Subcutaneous abdominal adipose tissue (tissue), 5 donors: ENCODE measurements around the gene EPHA6.

Source experiments
- H3K27ac ChIP-seq: one replicate; pipeline ENCODE4 v1.7.0; 2013; ENCODE audit warnings: low read depth, mild to moderate bottlenecking, inconsistent platforms, low read length, moderate library complexity
- H3K27me3 ChIP-seq, 5 donors: one replicate each; pipeline ENCODE4 v1.7.0; 2013; ENCODE audit warnings: low read length in 5 of 5, inconsistent platforms in 1 of 5; ENCODE audit not compliant: control insufficient read depth in 5 of 5, insufficient read depth in 4 of 5
- H3K36me3 ChIP-seq, 5 donors: one replicate each; pipeline ENCODE4 v1.7.0; 2013; ENCODE audit warnings: low read length in 5 of 5; ENCODE audit not compliant: control insufficient read depth in 5 of 5, insufficient read depth in 5 of 5
- H3K4me1 ChIP-seq, 5 donors: one replicate each; pipeline ENCODE4 v1.7.0; 2013; ENCODE audit warnings: low read length in 5 of 5, mild to moderate bottlenecking in 3 of 5, moderate library complexity in 1 of 5; ENCODE audit not compliant: control insufficient read depth in 5 of 5, insufficient read depth in 5 of 5
- H3K4me3 ChIP-seq, 5 donors: one replicate each; pipeline ENCODE4 v1.7.0; 2013; ENCODE audit warnings: low read length in 5 of 5, low read depth in 1 of 5
- H3K9ac ChIP-seq, 5 donors: one replicate each; pipeline ENCODE4 v1.7.0; 2013; ENCODE audit warnings: low read length in 5 of 5, mild to moderate bottlenecking in 4 of 5, moderate library complexity in 3 of 5
- H3K9me3 ChIP-seq, 5 donors: one replicate each; pipeline ENCODE4 v1.7.0; 2013; ENCODE audit warnings: low read length in 5 of 5; ENCODE audit not compliant: control insufficient read depth in 5 of 5
- donor health status: healthy.
- donor health status: healthy.
- donor health status: healthy.
- donor health status: healthy.
- donor health status: healthy.

Gene EPHA6

DNA sequence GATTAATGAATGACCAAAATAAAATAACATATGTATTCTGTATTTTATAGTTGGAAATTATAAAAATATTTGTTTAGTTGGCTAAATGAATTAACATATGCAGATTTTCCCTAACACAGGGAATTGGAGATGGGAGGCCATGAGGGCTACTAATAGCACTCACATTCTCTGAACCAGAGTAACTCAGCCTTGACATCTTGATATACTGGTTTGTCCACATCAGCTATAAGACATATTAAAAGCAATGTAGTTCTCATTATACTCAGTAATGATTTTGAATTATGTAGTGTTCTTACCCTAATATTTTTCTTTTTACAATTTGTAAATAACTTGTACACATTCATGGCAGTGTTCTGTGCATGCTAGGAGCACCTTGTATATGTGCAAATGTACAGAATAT, 255.9 kb downstream of the EPHA6 start:
- Histone ChIP-seq H3K27me3 (no peaks in the 10 kb centered on the region), H3K9ac (no peak overlapping the region), H3K9me3 (no peaks in the 10 kb centered on the region), H3K4me3 (no peak overlapping the region), H3K27ac (no peak overlapping the region), H3K4me1 (no peaks in the 10 kb centered on the region), H3K36me3 (no peaks in the 10 kb centered on the region)

DNA sequence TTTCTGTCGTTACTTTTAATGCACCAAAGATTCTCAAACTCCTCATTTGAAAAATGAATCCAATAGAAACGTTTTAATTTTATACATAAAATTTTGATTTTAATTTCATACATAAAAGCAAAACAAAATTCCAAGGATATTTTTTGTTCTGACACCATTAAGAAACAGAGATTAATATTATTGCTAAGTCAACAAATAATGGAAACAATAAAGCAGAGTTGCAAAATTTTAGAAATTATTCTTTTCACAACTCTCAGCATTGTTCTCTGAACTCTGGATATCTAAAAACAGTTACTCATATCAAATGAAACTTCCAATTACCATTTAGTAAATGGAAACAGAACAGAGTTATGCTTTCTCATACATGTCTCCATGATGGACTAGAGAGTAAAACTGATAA, 260.2 kb downstream of the EPHA6 start:
- Histone ChIP-seq H3K4me1 (no peaks in the 10 kb centered on the region), H3K4me3 (no peak overlapping the region), H3K36me3 (no peaks in the 10 kb centered on the region), H3K9me3 (no peaks in the 10 kb centered on the region), H3K27ac (no peak overlapping the region), H3K27me3 (no peaks in the 10 kb centered on the region), H3K9ac (no peak overlapping the region)

DNA sequence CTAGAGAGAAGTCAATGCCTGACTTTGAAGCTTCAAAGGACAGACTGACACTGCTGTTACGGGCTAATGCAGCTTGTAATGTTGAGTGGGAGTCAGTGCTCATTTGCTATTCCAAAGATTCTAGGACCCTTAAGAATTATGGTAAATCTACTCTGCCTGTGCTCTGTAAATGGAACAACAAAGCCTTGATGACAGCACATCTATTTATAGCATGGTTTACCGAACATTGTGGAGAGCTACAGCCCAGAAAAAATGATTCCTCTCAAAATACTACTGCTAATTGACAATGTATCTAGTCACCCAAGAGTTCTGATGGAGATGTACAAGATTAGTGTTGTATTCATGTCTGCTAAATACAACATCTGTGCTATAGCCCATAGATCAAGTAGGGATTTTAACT, 262.3 kb downstream of the EPHA6 start:
- no peak overlapping the region for H3K27ac ChIP-seq
- no peaks in the 10 kb centered on the region for H3K27me3 ChIP-seq
- no peaks in the 10 kb centered on the region for H3K9me3 ChIP-seq
- no peaks in the 10 kb centered on the region for H3K36me3 ChIP-seq
- H3K9ac ChIP-seq, result no peak overlapping the region
- H3K4me1 ChIP-seq, result no peaks in the 10 kb centered on the region
- H3K4me3 ChIP-seq, result no peak overlapping the region

DNA sequence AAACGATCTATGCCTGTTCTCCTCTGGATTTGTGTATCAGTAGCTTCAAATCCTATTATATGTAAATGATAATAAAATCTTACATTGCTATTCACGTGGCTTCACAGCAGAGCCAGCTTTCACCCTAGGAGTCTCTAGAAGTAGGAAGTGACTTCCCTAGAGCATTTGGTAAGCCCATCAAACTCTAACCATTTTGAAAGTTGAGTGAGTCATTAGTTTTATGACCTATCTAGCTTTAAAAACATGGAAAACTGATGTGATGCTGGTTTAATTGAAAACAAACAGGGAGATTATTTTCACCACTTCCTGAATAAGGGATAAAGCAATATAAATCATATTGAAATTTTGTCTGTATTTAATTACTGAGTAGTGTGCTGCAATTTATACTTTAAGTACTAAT, 275.2 kb downstream of the EPHA6 start:
- no peak overlapping the region for H3K4me3 ChIP-seq
- no peaks in the 10 kb centered on the region for H3K27me3 ChIP-seq

DNA sequence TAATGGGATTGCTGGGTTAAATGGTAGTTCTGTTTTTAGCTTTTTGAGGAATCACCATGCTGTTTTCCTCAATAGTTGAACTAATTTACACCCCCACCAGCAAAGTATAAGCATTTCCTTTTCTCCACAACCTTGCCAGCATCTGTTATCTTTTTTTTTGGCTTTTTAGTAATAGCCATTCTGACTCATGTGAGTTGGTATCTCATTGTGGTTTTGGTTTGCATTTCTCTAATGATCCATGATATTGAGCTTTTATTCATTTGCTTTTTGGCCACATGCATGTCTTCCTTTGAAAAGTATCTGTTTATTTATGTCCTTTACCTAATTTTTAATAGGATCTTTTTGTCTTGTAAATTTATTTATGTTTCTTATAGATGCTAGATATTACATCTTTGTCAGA, 288.2 kb downstream of the EPHA6 start:
- Histone ChIP-seq H3K9ac (no peak overlapping the region), H3K27ac (no peak overlapping the region), H3K27me3 (no peaks in the 10 kb centered on the region), H3K36me3 (no peaks in the 10 kb centered on the region), H3K4me3 (no peak overlapping the region), H3K9me3 (no peaks in the 10 kb centered on the region), H3K4me1 (no peaks in the 10 kb centered on the region)

More for the DNA sequence above, 275.2 kb downstream of the EPHA6 start:
- Histone ChIP-seq H3K36me3 (no peaks in the 10 kb centered on the region), H3K9me3 (no peaks in the 10 kb centered on the region), H3K9ac (no peak overlapping the region), H3K4me1 (no peaks in the 10 kb centered on the region), H3K27ac (no peak overlapping the region)

DNA sequence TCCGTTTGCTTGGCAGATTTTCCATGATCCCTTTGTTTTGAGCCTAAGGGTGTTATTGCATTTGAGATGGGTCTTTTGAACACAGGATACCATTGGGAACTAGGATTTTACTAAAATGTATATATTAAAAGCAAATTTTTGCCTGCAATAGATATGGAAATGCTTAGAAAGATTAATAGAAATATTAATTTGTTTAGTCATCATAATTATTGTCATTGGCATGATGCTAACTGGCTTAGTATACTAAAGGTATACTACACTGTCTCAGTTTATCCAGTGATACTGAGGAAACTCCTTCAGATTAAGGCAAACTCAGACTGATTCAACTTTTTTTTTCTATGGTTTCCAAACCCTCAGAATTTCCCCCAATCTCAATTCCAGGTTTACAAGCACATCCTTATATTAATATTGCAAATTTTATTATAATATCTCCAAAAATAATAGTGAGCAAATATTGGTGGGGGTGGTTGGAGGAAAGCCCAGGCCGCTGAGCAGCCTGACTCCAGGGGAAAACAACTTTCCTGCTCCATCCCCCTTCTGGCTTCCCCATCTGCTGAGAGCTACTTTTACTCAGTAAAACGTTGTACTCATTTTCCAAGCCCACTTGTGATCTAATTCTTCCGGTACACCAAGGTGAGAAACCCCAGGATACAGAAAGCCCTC, 291.7 kb downstream of the EPHA6 start:
- Histone ChIP-seq H3K36me3 (no peaks in the 10 kb centered on the region), H3K4me3 (no peak overlapping the region), H3K27ac (no peak overlapping the region), H3K27me3 (no peaks in the 10 kb centered on the region), H3K4me1 (no peaks in the 10 kb centered on the region), H3K9me3 (no peaks in the 10 kb centered on the region), H3K9ac (no peak overlapping the region)

DNA sequence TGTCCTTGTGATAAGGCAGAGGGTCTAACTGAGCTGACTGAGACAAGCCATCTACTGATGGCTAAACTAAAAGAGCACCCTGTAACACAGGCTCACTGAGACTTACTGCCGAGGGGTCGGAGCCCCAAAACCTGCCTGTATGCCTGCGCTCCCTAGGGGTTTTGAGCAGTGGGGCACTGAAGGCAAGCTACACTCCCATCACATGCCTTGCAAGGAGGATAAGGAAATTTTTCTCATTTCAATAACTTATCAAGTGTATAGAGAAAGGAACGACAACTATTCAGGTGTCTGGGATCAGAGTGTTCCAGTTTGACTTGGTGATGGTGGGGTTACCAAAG, 292.2 kb downstream of the EPHA6 start:
- Histone ChIP-seq H3K36me3 (no peaks in the 10 kb centered on the region), H3K4me1 (no peaks in the 10 kb centered on the region), H3K27ac (no peak overlapping the region), H3K27me3 (no peaks in the 10 kb centered on the region), H3K9ac (no peak overlapping the region), H3K9me3 (no peaks in the 10 kb centered on the region), H3K4me3 (no peak overlapping the region)

DNA sequence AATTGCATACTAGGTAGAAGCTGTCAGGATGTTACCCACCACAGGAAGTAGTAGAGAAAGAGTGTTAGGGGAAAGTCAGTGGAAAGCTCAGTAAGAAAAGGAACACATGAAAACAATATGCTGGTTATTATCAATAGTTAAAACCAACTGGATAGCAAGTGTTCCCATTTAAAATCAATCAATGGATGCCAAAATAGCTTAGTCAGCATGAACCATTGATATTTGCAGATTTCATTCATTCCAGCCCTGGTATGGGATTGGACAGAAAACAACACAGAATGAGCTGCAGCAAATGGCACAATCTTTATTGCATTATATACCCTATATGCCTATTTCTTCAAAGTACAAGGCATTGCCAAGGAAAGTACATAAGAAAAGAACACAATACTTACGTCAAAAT, 293.7 kb downstream of the EPHA6 start:
- Histone ChIP-seq H3K4me1 (no peaks in the 10 kb centered on the region), H3K9ac (no peak overlapping the region), H3K9me3 (no peaks in the 10 kb centered on the region), H3K27ac (no peak overlapping the region), H3K36me3 (no peaks in the 10 kb centered on the region), H3K27me3 (no peaks in the 10 kb centered on the region), H3K4me3 (no peak overlapping the region)

DNA sequence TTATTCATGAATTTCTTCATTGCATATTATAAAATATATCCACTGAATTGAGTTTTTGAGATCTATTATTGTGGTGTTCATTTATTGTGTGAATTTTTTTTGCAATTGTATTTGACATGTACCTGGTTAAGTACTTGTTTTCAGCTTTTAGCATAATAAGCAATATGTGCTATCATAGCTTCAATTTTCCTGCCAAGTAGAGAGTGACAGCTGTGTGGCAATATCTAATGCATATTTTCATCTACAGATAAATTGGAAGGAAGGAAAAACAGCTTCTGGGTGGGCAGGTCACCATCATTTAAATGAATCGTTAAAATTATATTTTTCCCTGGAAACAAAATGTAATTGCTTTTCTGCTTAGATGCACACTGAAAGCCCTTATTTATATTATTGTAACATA, 296.9 kb downstream of the EPHA6 start:
- Histone ChIP-seq H3K27me3 (no peaks in the 10 kb centered on the region), H3K4me1 (no peaks in the 10 kb centered on the region), H3K36me3 (no peaks in the 10 kb centered on the region), H3K9ac (no peak overlapping the region), H3K27ac (no peak overlapping the region), H3K9me3 (no peaks in the 10 kb centered on the region), H3K4me3 (no peak overlapping the region)

DNA sequence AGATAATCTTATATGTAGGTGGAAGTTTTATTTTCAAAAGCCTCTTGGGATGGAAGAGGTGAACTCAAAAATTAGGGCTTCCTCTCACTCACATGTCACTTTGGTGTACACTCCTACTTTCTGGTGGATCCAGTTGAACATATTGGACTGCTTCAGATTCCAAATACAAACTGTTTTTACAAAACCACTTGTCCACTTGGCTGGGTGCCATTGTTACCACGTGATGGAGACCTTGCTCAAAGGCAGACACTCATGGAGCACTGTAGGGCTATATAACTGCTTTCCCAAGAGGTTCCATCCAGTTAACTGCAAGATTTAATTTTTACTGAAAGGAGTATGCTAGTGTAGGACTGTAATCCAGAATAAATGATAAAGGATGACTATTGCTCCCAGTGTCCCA, 307.0 kb downstream of the EPHA6 start:
- no peak overlapping the region for H3K4me3 ChIP-seq
- no peak overlapping the region for H3K9ac ChIP-seq
- no peaks in the 10 kb centered on the region for H3K36me3 ChIP-seq
- H3K4me1 ChIP-seq, result no peaks in the 10 kb centered on the region
- H3K27me3 ChIP-seq, result no peaks in the 10 kb centered on the region
- H3K27ac ChIP-seq, result no peak overlapping the region
- no peaks in the 10 kb centered on the region for H3K9me3 ChIP-seq
